Nucleus accumbens (tissue), 56 donors: ENCODE measurements around the gene RNF121.

Experiments used
- DNase-seq, 56 donors: peaks; one replicate each; lab custom pipeline; 2025; lab: John Stamatoyannopoulos, UW

The RNF121 gene

GRCh38 chr11:71933141-71933933 is 4.5 kb downstream of the RNF121 start:
- DNase-seq, result no peak

- DNase-seq, result no peak
These were observed 5.4 kb downstream of the RNF121 start for GRCh38 chr11:71934213-71934612.

- DNase-seq, result no peak
These were observed 6.6 kb downstream of the RNF121 start for GRCh38 chr11:71935338-71935925.

GRCh38 chr11:71936825-71937224 is 8.0 kb downstream of the RNF121 start:
- no peak for DNase-seq

GRCh38 chr11:71937826-71938225 is 9.0 kb downstream of the RNF121 start:
- peak in 2 of 56 donors; percentile 3 to 5 for DNase-seq

- DNase-seq, result no peak
These were observed 11.8 kb downstream of the RNF121 start for GRCh38 chr11:71940561-71941219.

GRCh38 chr11:71946144-71946571 is 17.3 kb downstream of the RNF121 start:
- DNase-seq, result no peak

- DNase-seq, result no peak
These were observed 18.7 kb downstream of the RNF121 start for GRCh38 chr11:71947498-71947897.

GRCh38 chr11:71948314-71949027 is 19.6 kb downstream of the RNF121 start:
- DNase-seq, result no peak

- no peak for DNase-seq
These were observed 20.2 kb downstream of the RNF121 start for GRCh38 chr11:71949034-71949433.

GRCh38 chr11:71951741-71952310 is 23.0 kb downstream of the RNF121 start:
- DNase-seq, result no peak

GRCh38 chr11:71955898-71956456 is 27.1 kb downstream of the RNF121 start:
- no peak for DNase-seq

GRCh38 chr11:71962428-71963038 is 33.7 kb downstream of the RNF121 start:
- no peak for DNase-seq

GRCh38 chr11:71963468-71963867 is 34.6 kb downstream of the RNF121 start:
- DNase-seq, result no peak

GRCh38 chr11:71964641-71965040 is 35.8 kb downstream of the RNF121 start:
- no peak for DNase-seq

- no peak for DNase-seq
These were observed 42.8 kb downstream of the RNF121 start for GRCh38 chr11:71971680-71972079.

GRCh38 chr11:71976551-71976950 is 47.7 kb downstream of the RNF121 start:
- DNase-seq, result no peak

GRCh38 chr11:71977090-71977489 is 48.2 kb downstream of the RNF121 start:
- DNase-seq, result no peak

- peak in 26 of 56 donors; percentile 14 to 81 (median 42) for DNase-seq
These were observed 49.0 kb downstream of the RNF121 start for GRCh38 chr11:71977743-71978418.
